H9 (cell line): Measurements from ENCODE around the gene SELL. TPM values are rescaled to one million over a fixed set of nuclear protein-coding genes. Genes with fewer than 3 reads are reported as not detected.

Source experiments
- DNase-seq: peaks from one replicate; pipeline ENCODE4 v3.0.0-alpha.2; 2017
- H2AFZ ChIP-seq: one replicate; pipeline ENCODE4 v1.6.1; 2013; ENCODE audit warnings: mild to moderate bottlenecking, low read length, control low read depth, moderate library complexity
- H2AK5ac ChIP-seq: 2 replicates; pipeline ENCODE4 v1.6.1; 2013; ENCODE audit warnings: low read length, control low read depth, mixed read lengths; ENCODE audit not compliant: insufficient read length
- H2BK120ac ChIP-seq: one replicate; pipeline ENCODE4 v1.6.1; 2013; ENCODE audit warnings: low read depth, mild to moderate bottlenecking, low read length, control low read depth, inconsistent platforms; ENCODE audit not compliant: poor library complexity, severe bottlenecking
- H2BK12ac ChIP-seq: 2 replicates; pipeline ENCODE4 v1.6.1; 2013; ENCODE audit warnings: low read length, control low read depth, mixed read lengths, low read depth; ENCODE audit not compliant: insufficient read length
- H2BK15ac ChIP-seq: 2 replicates; pipeline ENCODE4 v1.6.1; 2013; ENCODE audit warnings: low read depth, low read length, control low read depth
- H2BK20ac ChIP-seq: one replicate; pipeline ENCODE4 v1.6.1; 2013; ENCODE audit warnings: low read depth, mild to moderate bottlenecking, low read length, control low read depth, inconsistent platforms; ENCODE audit not compliant: poor library complexity, severe bottlenecking
- H2BK5ac ChIP-seq: 2 replicates; pipeline ENCODE4 v1.6.1; 2013; ENCODE audit warnings: low read length, control low read depth, mixed read lengths; ENCODE audit not compliant: insufficient read length
- H3K14ac ChIP-seq: 2 replicates; pipeline ENCODE4 v1.6.1; 2013; ENCODE audit warnings: low read length, control low read depth; ENCODE audit not compliant: insufficient read depth
- H3K18ac ChIP-seq: 2 replicates; pipeline ENCODE4 v1.6.1; 2013; ENCODE audit warnings: low read depth, mild to moderate bottlenecking, mixed read lengths, low read length, control low read depth; ENCODE audit not compliant: insufficient read length
- H3K23ac ChIP-seq: 2 replicates; pipeline ENCODE4 v1.6.1; 2013; ENCODE audit warnings: low read length, control low read depth, mixed read lengths, low read depth; ENCODE audit not compliant: insufficient read length
- H3K23me2 ChIP-seq: 2 replicates; pipeline ENCODE4 v1.6.1; 2013; ENCODE audit warnings: low read depth, mild to moderate bottlenecking, mixed read lengths, low read length, control low read depth; ENCODE audit not compliant: insufficient read length, poor library complexity, severe bottlenecking
- H3K27ac ChIP-seq: 2 replicates; pipeline ENCODE4 v1.5.1; 2013; ENCODE audit warnings: low read length, control low read depth, mixed read lengths, low read depth; ENCODE audit not compliant: insufficient read length
- H3K27me3 ChIP-seq: 2 replicates; pipeline ENCODE4 v1.6.1; 2013; ENCODE audit warnings: low read length, control low read depth, inconsistent platforms; ENCODE audit not compliant: insufficient read depth
- H3K4ac ChIP-seq: 2 replicates; pipeline ENCODE4 v1.6.1; 2013; ENCODE audit warnings: low read depth, mild to moderate bottlenecking, control low read depth, inconsistent platforms, low read length, moderate library complexity
- H3K4me1 ChIP-seq: 2 replicates; pipeline ENCODE4 v1.6.1; 2013; ENCODE audit warnings: low read length, control low read depth, inconsistent platforms; ENCODE audit not compliant: insufficient read depth
- H3K4me2 ChIP-seq: 2 replicates; pipeline ENCODE4 v1.6.1; 2013; ENCODE audit warnings: low read length, control low read depth, mixed read lengths; ENCODE audit not compliant: insufficient read length, insufficient read depth
- H3K56ac ChIP-seq: 2 replicates; pipeline ENCODE4 v1.6.1; 2013; ENCODE audit warnings: low read depth, mild to moderate bottlenecking, mixed read lengths, low read length, control low read depth; ENCODE audit not compliant: insufficient read length
- H3K79me1 ChIP-seq: 2 replicates; pipeline ENCODE4 v1.6.1; 2013; ENCODE audit warnings: low read depth, mild to moderate bottlenecking, moderate library complexity, low read length, control low read depth, inconsistent platforms; ENCODE audit not compliant: insufficient read depth, poor library complexity, severe bottlenecking
- H3K79me2 ChIP-seq: 2 replicates; pipeline ENCODE4 v1.6.1; 2013; ENCODE audit warnings: low read length, control low read depth, inconsistent platforms; ENCODE audit not compliant: insufficient read depth
- H3K9ac ChIP-seq: 2 replicates; pipeline ENCODE4 v1.6.1; 2013; ENCODE audit warnings: low read length, control low read depth, mixed read lengths; ENCODE audit not compliant: insufficient read length; ENCODE audit errors: extremely low read depth
- H3K9me3 ChIP-seq: one replicate; pipeline ENCODE4 v1.6.1; 2013; ENCODE audit warnings: low read depth, low read length, inconsistent platforms; ENCODE audit not compliant: control insufficient read depth
- H3T11ph ChIP-seq: one replicate; pipeline ENCODE4 v1.6.1; 2013; ENCODE audit warnings: mild to moderate bottlenecking, low read length, control low read depth, inconsistent platforms
- H4K20me1 ChIP-seq: one replicate; pipeline ENCODE4 v1.6.1; 2013; ENCODE audit not compliant: control insufficient read depth, insufficient read length, insufficient read depth
- H4K5ac ChIP-seq: 2 replicates; pipeline ENCODE4 v1.6.1; 2013; ENCODE audit warnings: low read depth, mild to moderate bottlenecking, mixed read lengths, low read length, control low read depth; ENCODE audit not compliant: insufficient read length
- H4K8ac ChIP-seq: replicated peaks from 2 replicates; pipeline ENCODE4 v1.6.1; 2013; ENCODE audit warnings: low read length, control low read depth, mixed read lengths, low read depth; ENCODE audit not compliant: insufficient read length
- H4K91ac ChIP-seq: 2 replicates; pipeline ENCODE4 v1.6.1; 2013; ENCODE audit warnings: low read depth, mild to moderate bottlenecking, moderate library complexity, mixed read lengths, low read length, control low read depth; ENCODE audit not compliant: insufficient read length
- H3K27ac Mint-ChIP-seq, 3 experiments: 2 replicates in 2 of 3; 3 replicates in 1 of 3; pipeline ENCODE4 v1.8.0; 2020 to 2021; ENCODE audit warnings: mixed read lengths in 3 of 3, mild to moderate bottlenecking in 1 of 3, moderate library complexity in 1 of 3
- H3K27me3 Mint-ChIP-seq: 2 replicates; pipeline ENCODE4 v1.8.0; 2021; ENCODE audit warnings: low read depth, mild to moderate bottlenecking, moderate library complexity, mixed read lengths
- H3K36me3 Mint-ChIP-seq, 3 experiments: 2 replicates in 2 of 3; 3 replicates in 1 of 3; pipeline ENCODE4 v1.8.0; 2020 to 2021; ENCODE audit warnings: low read depth in 3 of 3, mixed read lengths in 3 of 3; ENCODE audit not compliant: insufficient read depth in 1 of 3
- H3K4me1 Mint-ChIP-seq, 2 experiments: 2 replicates each; pipeline ENCODE4 v1.8.0; 2020; ENCODE audit warnings: mixed read lengths in 2 of 2
- H3K4me3 Mint-ChIP-seq, 2 experiments: 2 replicates in 1 of 2; 3 replicates in 1 of 2; pipeline ENCODE4 v1.8.0; 2020 to 2021; ENCODE audit warnings: mild to moderate bottlenecking in 2 of 2, mixed read lengths in 2 of 2, moderate library complexity in 1 of 2
- H3K9me3 Mint-ChIP-seq, 2 experiments: 2 replicates in 1 of 2; 3 replicates in 1 of 2; pipeline ENCODE4 v1.8.0; 2020; ENCODE audit warnings: mild to moderate bottlenecking in 2 of 2, mixed read lengths in 2 of 2, moderate library complexity in 1 of 2
- CTCF ChIP-seq: fragments of 200-600 bp; sonication (generic); conservative IDR thresholded peaks from 3 replicates; pipeline ENCODE4 v1.8.0; 2021; ENCODE audit warnings: antibody characterized with exemption, mild to moderate bottlenecking
- WGBS: extraction: QIAGEN DNeasy Blood & Tissue Kit; methylation state at CpG from one replicate; pipeline ENCODE4 v1.1.7; 2013; ENCODE audit warnings: missing lambda C conversion rate, low lambda C conversion rate, mixed read lengths; ENCODE audit not compliant: insufficient read length; ENCODE audit errors: extremely low coverage; 5-methylcytosine and 5-hydroxymethylcytosine counted together
- total RNA-seq: library from RNA; stranded (reverse); gene quantifications from 2 replicates; pipeline ENCODE4 v1.2.1, GENCODE V29; 2021

The SELL gene
- total RNA-seq, 1 experiment from 2014 or later: not detected

- no peak overlapping the region for H3K18ac ChIP-seq
- WGBS: no CpG with 5 or more reads among the region's 1 CpG
- no peak overlapping the region for H3K27ac Mint-ChIP-seq
- H4K8ac ChIP-seq: no peak overlapping the region
- H3K23me2 ChIP-seq: no peaks in the 10 kb centered on the region
- no peaks in the 10 kb centered on the region for H3K4me1 ChIP-seq
- no peak overlapping the region for H3K23ac ChIP-seq
- no peak overlapping the region for H3K4ac ChIP-seq
- no peaks in the 10 kb centered on the region for H3K9me3 ChIP-seq
- DNase-seq: no peak
- no peak overlapping the region for H2BK12ac ChIP-seq
- no peak overlapping the region for H3T11ph ChIP-seq
- H3K36me3 Mint-ChIP-seq: no peaks in the 10 kb centered on the region
- no peak overlapping the region for H3K4me3 Mint-ChIP-seq
- no peak overlapping the region for H2AFZ ChIP-seq
- no peak overlapping the region for H4K91ac ChIP-seq
- no peak overlapping the region for H2BK20ac ChIP-seq
- no peak overlapping the region for H3K27ac ChIP-seq
- H3K79me2 ChIP-seq: no peaks in the 10 kb centered on the region
- H3K27me3 ChIP-seq: peaks cover 5% of the 10 kb centered on the region; the same call in 1 of the 2 replicates
- H4K5ac ChIP-seq: no peak overlapping the region
- no peak overlapping the region for H3K14ac ChIP-seq
- no peaks in the 10 kb centered on the region for H3K9me3 Mint-ChIP-seq
- H2BK15ac ChIP-seq: no peak overlapping the region
- no peak overlapping the region for H3K9ac ChIP-seq
- no peak overlapping the region for H2BK5ac ChIP-seq
- H3K4me1 Mint-ChIP-seq: no peaks in the 10 kb centered on the region
- no peak overlapping the region for H3K56ac ChIP-seq
- no peak overlapping the region for H3K4me2 ChIP-seq
- TF ChIP-seq CTCF: no peak
- H2AK5ac ChIP-seq: no peak overlapping the region
- H4K20me1 ChIP-seq: no peaks in the 10 kb centered on the region
- H3K27me3 Mint-ChIP-seq: peaks cover 38% of the 10 kb centered on the region
- H2BK120ac ChIP-seq: no peak overlapping the region
- H3K79me1 ChIP-seq: no peaks in the 10 kb centered on the region
Measured at GRCh38 chr1:169697755-169698154, 13.7 kb downstream of the SELL start.
